IPS-18c (cell line): ENCODE data around the gene KLRF2.

Experiments used
- H3K4me3 ChIP-seq: 2 replicates; pipeline ENCODE4 v1.7.0; 2013; ENCODE audit warnings: low read depth, mild to moderate bottlenecking, low read length, moderate library complexity; ENCODE audit not compliant: insufficient read depth
- H3K9me3 ChIP-seq: one replicate; pipeline ENCODE4 v1.6.1; 2013; ENCODE audit warnings: mild to moderate bottlenecking, low read length, moderate library complexity; ENCODE audit not compliant: control insufficient read depth, insufficient read depth

Gene KLRF2

DNA sequence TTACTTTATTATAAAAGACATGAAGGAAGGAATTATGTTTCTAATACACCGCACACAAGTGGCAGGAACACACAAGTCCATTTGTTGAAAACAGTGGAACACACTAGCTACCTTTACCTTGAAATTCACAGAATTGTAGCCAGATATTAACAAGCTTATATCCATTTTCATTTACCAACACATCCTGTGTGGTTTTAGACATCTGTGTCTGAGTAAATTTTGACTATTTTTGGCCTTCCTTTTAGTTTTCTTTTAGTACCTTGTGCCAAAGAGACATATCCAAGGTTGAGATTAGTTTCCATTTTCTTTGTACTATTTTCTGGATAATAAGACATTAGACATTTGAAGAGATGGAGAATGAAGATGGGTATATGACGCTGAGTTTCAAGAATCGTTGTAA lies at the start of gene KLRF2:
Gene KLRF2 (plus strand): TSS at position 244 of the 400 bp plus-strand sequence. CDS start 107 bp downstream, at position 351.
- peaks cover 2% of the 10 kb centered on the region for H3K9me3 ChIP-seq
- no peak within 1 kb of the TSS; the same call in 1 of the 2 replicates for H3K4me3 ChIP-seq

DNA sequence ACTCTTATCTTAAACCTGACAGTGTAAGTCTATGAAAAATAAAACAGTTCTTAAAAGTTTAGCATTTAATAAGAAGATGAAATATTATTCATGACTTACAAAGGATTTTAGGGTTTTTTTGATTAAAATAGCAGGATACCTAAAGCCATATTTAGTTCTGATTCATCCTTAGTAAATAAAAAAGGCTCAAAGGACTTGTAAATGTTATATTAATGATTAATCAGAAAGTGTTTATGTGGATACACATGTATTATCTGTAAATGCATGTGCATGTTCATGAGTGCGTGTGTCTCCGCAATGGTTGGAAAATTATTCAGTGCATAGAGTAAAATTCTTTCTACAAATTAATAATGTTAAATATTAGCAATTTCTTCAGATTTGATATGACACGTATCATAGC lies 49.6 kb upstream of the KLRF2 start:
- no peaks in the 10 kb centered on the region for H3K9me3 ChIP-seq
- H3K4me3 ChIP-seq = no peak overlapping the region

DNA sequence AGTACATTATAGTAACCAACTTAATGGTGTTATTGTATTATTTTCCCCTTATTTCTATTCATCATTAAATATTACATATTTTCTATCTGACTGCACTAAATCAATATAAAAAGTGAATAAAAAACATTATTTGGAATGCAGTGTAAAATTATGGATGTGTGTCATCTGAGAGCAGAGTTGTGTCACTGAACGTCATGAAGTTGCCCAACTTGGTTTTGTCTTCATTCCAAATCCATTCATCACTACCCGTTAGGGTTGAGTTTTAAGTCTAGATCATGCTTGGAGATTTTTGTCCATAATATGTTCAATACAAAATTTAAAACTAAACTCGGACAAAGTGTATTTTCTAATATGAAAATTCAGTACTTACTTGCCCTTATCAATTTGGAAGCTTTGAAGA lies 37.9 kb upstream of the KLRF2 start:
- Histone ChIP-seq H3K9me3 (peaks cover 1% of the 10 kb centered on the region), H3K4me3 (no peak overlapping the region)

- H3K9me3 ChIP-seq = peaks cover 2% of the 10 kb centered on the region
- H3K4me3 ChIP-seq = no peak overlapping the region
These were observed 32.4 kb upstream of the KLRF2 start for GRCh38 chr12:9848899-9849298.

- Histone ChIP-seq H3K4me3 (no peak overlapping the region), H3K9me3 (peaks cover 2% of the 10 kb centered on the region)
These were observed 30.2 kb upstream of the KLRF2 start for GRCh38 chr12:9851050-9851449.

- Histone ChIP-seq H3K4me3 (no peak overlapping the region), H3K9me3 (peaks cover 2% of the 10 kb centered on the region)
These were observed 29.4 kb upstream of the KLRF2 start for GRCh38 chr12:9851927-9852326.

- H3K9me3 ChIP-seq = no peaks in the 10 kb centered on the region
- H3K4me3 ChIP-seq = no peak overlapping the region
These were observed 25.1 kb upstream of the KLRF2 start for GRCh38 chr12:9856151-9856550.

DNA sequence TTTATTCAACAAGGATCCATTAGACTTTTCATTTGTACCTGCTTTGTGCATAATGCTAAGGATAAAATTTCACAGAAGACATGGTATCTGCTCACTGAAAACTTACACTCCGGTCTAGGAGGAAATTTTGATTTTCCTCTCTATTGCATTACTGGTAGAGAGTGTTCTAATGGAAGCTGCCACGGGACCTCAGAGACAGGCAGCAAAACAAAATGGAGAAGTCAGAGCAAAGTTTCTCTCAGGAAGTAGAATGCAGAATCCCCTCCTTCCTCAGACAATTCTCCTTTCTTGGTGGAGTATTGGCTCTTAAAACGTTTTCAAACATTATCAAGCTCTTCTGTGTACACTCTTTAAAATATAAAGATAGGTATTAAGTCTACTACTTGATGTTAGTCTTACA lies 24.4 kb upstream of the KLRF2 start:
- no peak overlapping the region for H3K4me3 ChIP-seq
- no peaks in the 10 kb centered on the region for H3K9me3 ChIP-seq

GRCh38 chr12:9858135-9858534 lies 23.2 kb upstream of the KLRF2 start:
- Histone ChIP-seq H3K9me3 (no peaks in the 10 kb centered on the region), H3K4me3 (no peak overlapping the region)

DNA sequence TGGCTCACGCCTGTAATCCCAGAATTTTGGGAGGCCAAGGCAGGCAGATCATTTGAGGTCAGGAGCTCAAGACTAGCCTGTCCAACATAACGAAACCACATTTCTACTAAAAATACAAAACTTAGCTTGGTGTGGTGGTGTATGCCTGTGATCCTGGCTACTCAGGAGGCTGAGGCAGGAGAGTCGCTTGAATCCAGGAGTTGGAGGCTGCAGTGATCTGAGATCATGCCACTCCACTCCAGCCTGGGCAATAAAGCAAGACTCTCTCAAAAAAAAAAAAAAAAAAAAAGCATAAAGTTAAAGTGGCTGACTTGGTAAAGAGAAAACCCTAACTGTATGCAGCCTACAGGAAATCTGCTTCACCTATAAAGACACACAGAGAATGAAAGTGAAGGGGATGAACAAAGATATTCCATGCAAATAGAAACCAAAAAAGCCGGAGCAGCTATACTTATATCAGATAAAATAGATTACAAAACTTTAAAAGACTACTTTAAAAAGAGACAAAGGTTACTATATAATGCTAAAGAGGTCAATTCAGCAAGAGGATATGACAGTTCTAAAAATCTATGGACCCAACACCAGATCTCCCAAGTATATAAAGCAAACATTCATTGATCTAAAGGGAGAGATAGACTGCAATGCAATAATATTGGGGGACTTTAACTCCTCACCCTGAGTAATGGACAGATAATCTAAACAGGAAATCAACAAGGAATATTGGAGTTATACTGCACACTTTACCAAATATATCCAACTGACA lies 16.2 kb upstream of the KLRF2 start:
- Histone ChIP-seq H3K4me3 (no peak overlapping the region), H3K9me3 (no peaks in the 10 kb centered on the region)

GRCh38 chr12:9866860-9867269 lies 14.4 kb upstream of the KLRF2 start:
- Histone ChIP-seq H3K9me3 (no peaks in the 10 kb centered on the region), H3K4me3 (no peak overlapping the region)

DNA sequence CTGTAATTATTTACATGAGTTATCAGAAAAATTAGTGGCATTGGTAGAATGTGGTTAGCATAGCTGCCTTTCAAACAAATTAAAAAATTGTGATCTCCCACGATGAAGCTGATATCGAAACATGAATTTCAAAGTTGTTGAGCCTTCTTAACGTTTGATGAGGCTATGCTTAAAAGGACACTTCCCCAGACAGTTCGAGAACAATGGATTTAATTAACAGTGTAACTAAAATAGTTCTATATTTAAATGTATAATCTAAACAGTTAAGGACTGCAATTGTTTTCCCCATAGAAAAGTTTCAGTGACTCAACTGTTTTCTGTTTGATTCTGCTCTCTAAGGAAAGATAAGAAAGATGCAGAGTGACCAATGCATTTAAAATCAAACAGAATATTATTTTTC lies 13.8 kb upstream of the KLRF2 start:
- H3K4me3 ChIP-seq = no peak overlapping the region
- H3K9me3 ChIP-seq = no peaks in the 10 kb centered on the region

- Histone ChIP-seq H3K9me3 (no peaks in the 10 kb centered on the region), H3K4me3 (no peak overlapping the region)
These were observed 12.9 kb upstream of the KLRF2 start for GRCh38 chr12:9868311-9868801.

- Histone ChIP-seq H3K4me3 (no peak overlapping the region), H3K9me3 (no peaks in the 10 kb centered on the region)
These were observed 12.4 kb upstream of the KLRF2 start for GRCh38 chr12:9868951-9869306.

DNA sequence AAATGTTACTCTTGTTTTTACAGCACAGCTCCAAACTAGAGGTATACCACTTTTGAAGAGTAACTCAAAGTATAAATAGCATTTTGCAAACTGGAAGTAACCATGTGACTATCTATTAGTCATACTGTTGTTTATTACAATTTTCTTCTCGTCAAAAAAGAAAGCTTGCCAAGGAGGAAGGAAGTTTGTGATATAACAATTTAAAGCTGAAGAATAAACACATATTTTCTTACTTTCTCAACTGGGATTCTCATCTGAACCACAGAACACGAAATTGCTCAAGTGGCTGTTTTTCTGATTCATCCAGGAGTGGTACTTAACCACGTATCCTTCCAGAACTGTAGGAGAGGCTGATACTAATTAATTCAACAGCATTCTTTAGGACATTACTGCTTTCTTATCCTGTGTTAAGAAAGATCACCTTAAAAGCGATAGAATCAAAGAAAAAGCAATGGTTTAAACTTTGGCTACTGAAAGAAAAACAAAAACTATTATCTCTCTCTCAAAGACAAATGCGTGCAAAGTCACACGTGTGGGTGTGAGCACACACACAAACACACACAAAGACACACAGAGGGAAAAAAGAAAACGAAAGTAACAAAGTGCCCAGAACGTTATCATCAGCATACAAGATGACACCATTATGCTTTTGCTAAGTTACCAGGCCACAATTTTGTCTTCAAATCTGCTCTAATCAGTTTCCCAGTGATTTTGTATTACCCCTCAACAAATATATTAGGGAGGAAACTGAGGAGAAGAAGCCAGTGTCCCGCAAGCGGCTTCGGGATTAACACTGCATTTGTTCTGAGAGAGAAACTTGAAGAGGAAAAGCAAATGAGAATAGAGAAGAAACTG lies 11.8 kb upstream of the KLRF2 start, which contains the start of gene CLEC2B:
Gene CLEC2B (minus strand): TSS at position 48 of the 855 bp plus-strand sequence.
- Histone ChIP-seq H3K4me3 (no peak within 1 kb of the TSS), H3K9me3 (no peaks in the 10 kb centered on the region)

GRCh38 chr12:9870286-9870866 lies 10.9 kb upstream of the KLRF2 start:
- Histone ChIP-seq H3K4me3 (no peak overlapping the region), H3K9me3 (no peaks in the 10 kb centered on the region)

DNA sequence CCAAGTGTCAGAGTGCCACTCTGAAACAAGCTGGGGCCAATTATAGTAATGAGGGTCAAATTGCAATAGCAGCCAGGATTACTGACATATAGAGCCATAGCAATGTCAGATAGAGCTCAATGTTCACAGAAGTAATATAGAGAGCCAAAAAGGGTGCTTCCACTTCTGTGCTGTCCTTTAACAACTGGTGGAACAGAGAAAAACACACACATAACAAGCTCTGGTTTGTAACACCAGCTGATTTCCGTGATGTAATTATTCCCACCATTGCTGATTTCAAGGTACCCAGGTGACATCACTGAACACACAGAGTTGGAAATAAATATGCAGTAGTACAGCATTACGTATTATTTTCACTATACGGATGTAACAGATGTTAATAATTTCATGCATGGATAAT lies 9.1 kb upstream of the KLRF2 start:
- Histone ChIP-seq H3K9me3 (no peaks in the 10 kb centered on the region), H3K4me3 (no peak overlapping the region)

DNA sequence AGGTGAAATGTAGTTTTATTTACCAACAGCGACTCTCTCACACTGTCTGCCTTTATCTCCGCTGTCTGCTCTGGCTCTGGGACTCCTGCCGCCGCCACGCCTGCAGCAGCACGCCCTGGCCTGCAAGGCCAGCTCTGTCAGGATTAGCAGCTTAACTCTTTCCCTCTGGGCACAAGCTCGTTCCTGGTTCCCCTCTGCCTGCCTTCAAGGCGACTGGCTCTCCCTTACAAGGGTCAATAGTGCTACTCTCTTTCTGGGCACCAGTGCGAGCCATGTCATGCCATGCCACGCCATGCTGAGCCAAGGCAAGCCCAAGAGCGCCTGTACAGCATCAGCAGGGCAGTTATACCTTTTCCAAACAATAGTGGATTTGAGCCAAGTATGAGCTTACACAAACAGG lies 8.5 kb upstream of the KLRF2 start:
- H3K9me3 ChIP-seq = no peaks in the 10 kb centered on the region
- no peak overlapping the region for H3K4me3 ChIP-seq
